ENCODE results near the gene KLHDC9. TPM values are rescaled to one million over a fixed set of nuclear protein-coding genes. Genes with fewer than 3 reads are reported as not detected.

The KLHDC9 gene
- total and polyA plus RNA-seq, 2 of the 13 experiments (the other 11 are each of a cell fraction or from before 2014, with no cell fraction given), result 2.9 TPM

DNA sequence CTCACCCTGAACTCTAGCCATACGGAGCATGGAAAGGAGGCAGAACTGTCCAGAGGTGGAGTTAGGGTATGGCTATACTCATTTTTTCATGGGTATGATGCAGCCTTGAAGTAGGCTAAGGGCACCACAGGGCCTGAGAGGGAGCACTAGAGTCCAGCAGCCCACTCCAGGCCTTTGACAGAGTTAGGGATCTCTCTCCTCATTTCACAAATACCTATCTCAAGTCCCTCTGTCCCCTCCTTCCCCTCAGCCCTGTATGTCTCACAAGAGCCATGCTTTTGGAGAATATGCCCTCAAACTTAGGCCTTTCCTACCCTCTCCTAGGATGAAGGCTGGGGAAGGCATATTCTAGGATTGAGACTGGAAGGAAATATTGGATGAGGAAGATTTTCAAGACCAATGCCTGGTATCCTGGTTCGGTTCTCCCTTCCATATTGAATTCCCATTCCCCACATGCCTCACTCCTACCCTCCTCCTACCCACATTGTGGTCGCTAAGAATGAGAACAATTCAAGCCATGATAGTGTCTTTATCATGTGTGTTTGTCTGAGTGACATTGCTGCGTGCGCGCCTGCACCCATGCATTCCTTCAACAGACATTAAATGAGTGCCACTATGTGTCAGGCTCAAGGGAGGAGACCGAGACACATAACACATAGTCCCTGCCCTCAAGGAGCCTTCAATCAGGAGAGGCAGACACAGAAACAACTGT lies 6.2 kb upstream of the KLHDC9 start:
- Histone ChIP-seq H3K36me3 (replicated peaks in 1 of 2; ENCODE audit: control insufficient read depth in 1 of 2, insufficient read depth in 2 of 2, low read length in 2 of 2) (no peaks in the 10 kb centered on the region), H3K9me3 (ENCODE audit: low read length) (no peaks in the 10 kb centered on the region), H2AFZ (ENCODE audit: low read length) (no peak overlapping the region), H4K20me1 (ENCODE audit: insufficient read depth, low read length) (no peaks in the 10 kb centered on the region), H3K27ac (ENCODE audit: extremely low read length, insufficient read depth, low read length) (no peak overlapping the region), H3K79me2 (ENCODE audit: insufficient read depth, low read length) (no peaks in the 10 kb centered on the region), H3K4me1 (ENCODE audit: insufficient read depth, low read length) (0 out of 2 replicates have a peak, but pooled peaks cover 12% of the 10 kb centered on the region), H3K4me2 (ENCODE audit: low read depth, low read length) (no peak overlapping the region), H3K4me3 (replicated peaks in 1 of 3; ENCODE audit: insufficient read depth in 1 of 3, low read depth in 2 of 3, low read length in 3 of 3) (no peak overlapping the region), H3K9ac (ENCODE audit: insufficient read depth, low read depth, low read length) (no peak overlapping the region), H3K27me3 (ENCODE audit: control insufficient read depth in 1 of 2, insufficient read depth in 2 of 2, low read length in 2 of 2) (peaks cover 3 to 34% of the 10 kb centered on the region in 2 experiments; a peak in 3 of 5 replicates)
- POLR2A ChIA-PET, result no interaction called here
- FAIRE-seq (no peak), ATAC-seq (no peak), DNase-seq (ENCODE audit: low spot score) (no peak)
- CTCF ChIA-PET (ENCODE audit: low intra/inter-chr PET ratio, low total read pairs), result no interaction called here
- BruUV-seq (replicated peaks), result no TSS peak
- intact Hi-C loops (cut with micrococcal nuclease; ENCODE audit: unreplicated experiment), result no loop called here
- in situ Hi-C loops (cut with HindIII; ENCODE audit: extremely low pct_ligation_motif_present, low pct_unique_long_range_greater_than_20kb), result loop anchor here (10.0 kb wide), 1 partner anchor 97 kb away; no protein-coding TSS in a partner anchor
- 53% methylated on average over 7 of the region's 7 CpGs for WGBS (ENCODE audit: low lambda C conversion rate)
- TF ChIP-seq ZMAT3 (CRISPR knock-in tag; conservative IDR thresholded peaks at IDR 0.05), result no peak
- no peak for TF ChIP-seq CCAR2 (optimal IDR thresholded peaks at IDR 0.05; ENCODE audit: low read depth, low read length)
- TF ChIP-seq, protein P1, sequence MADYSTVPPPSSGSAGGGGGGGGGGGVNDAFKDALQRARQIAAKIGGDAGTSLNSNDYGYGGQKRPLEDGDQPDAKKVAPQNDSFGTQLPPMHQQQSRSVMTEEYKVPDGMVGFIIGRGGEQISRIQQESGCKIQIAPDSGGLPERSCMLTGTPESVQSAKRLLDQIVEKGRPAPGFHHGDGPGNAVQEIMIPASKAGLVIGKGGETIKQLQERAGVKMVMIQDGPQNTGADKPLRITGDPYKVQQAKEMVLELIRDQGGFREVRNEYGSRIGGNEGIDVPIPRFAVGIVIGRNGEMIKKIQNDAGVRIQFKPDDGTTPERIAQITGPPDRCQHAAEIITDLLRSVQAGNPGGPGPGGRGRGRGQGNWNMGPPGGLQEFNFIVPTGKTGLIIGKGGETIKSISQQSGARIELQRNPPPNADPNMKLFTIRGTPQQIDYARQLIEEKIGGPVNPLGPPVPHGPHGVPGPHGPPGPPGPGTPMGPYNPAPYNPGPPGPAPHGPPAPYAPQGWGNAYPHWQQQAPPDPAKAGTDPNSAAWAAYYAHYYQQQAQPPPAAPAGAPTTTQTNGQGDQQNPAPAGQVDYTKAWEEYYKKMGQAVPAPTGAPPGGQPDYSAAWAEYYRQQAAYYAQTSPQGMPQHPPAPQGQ (CRISPR knock-in tag; IDR thresholded peaks at IDR 0.05; ENCODE audit: borderline replicate concordance), result no peak
- TF ChIP-seq ZNF607 (CRISPR knock-in tag; IDR thresholded peaks at IDR 0.05; ENCODE audit: borderline replicate concordance), result no peak
- TF ChIP-seq, protein P2, sequence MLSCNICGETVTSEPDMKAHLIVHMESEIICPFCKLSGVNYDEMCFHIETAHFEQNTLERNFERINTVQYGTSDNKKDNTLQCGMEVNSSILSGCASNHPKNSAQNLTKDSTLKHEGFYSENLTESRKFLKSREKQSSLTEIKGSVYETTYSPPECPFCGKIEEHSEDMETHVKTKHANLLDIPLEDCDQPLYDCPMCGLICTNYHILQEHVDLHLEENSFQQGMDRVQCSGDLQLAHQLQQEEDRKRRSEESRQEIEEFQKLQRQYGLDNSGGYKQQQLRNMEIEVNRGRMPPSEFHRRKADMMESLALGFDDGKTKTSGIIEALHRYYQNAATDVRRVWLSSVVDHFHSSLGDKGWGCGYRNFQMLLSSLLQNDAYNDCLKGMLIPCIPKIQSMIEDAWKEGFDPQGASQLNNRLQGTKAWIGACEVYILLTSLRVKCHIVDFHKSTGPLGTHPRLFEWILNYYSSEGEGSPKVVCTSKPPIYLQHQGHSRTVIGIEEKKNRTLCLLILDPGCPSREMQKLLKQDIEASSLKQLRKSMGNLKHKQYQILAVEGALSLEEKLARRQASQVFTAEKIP (CRISPR knock-in tag; IDR thresholded peaks at IDR 0.05; ENCODE audit: borderline replicate concordance), result no peak
- no peak for TF ChIP-seq FOXP1 (IDR thresholded peaks at IDR 0.05)
- no peak for TF ChIP-seq FOXP1 (CRISPR knock-in tag; IDR thresholded peaks at IDR 0.05)
- TF ChIP-seq XBP1 (CRISPR knock-in tag; IDR thresholded peaks at IDR 0.05), result no peak
- TF ChIP-seq PRMT3 (CRISPR knock-in tag; IDR thresholded peaks at IDR 0.05; ENCODE audit: borderline replicate concordance, low read depth), result no peak
- no peak for TF ChIP-seq SIN3A (IDR thresholded peaks at IDR 0.05; ENCODE audit: borderline replicate concordance, low read depth, low read length)
- no peak for TF ChIP-seq ADNP (CRISPR knock-in tag; IDR thresholded peaks at IDR 0.05)
- no peak for TF ChIP-seq ZNF484 (CRISPR knock-in tag; IDR thresholded peaks at IDR 0.05; ENCODE audit: borderline replicate concordance, low read depth)
- TF ChIP-seq ZBTB20 (CRISPR knock-in tag; IDR thresholded peaks at IDR 0.05; ENCODE audit: borderline replicate concordance, low read depth), result no peak
- no peak for TF ChIP-seq NR2F6 (IDR thresholded peaks at IDR 0.05)
- no peak for TF ChIP-seq NR2F6 (CRISPR knock-in tag; IDR thresholded peaks at IDR 0.05)
- no peak for TF ChIP-seq CREM (IDR thresholded peaks at IDR 0.05)
- TF ChIP-seq CREM (CRISPR knock-in tag; IDR thresholded peaks at IDR 0.05), result no peak
- TF ChIP-seq, protein P3, sequence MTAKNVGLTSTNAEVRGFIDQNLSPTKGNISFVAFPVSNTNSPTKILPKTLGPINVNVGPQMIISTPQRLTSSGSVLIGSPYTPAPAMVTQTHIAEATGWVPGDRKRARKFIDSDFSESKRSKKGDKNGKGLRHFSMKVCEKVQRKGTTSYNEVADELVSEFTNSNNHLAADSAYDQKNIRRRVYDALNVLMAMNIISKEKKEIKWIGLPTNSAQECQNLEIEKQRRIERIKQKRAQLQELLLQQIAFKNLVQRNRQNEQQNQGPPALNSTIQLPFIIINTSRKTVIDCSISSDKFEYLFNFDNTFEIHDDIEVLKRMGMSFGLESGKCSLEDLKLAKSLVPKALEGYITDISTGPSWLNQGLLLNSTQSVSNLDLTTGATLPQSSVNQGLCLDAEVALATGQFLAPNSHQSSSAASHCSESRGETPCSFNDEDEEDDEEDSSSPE (CRISPR knock-in tag; IDR thresholded peaks at IDR 0.05), result no peak

All from HepG2 (cell line).